Measurements from ENCODE around the gene SH3BP5L. TPM values are rescaled to one million over a fixed set of nuclear protein-coding genes. Genes with fewer than 3 reads are reported as not detected.

SH3BP5L gene
- total and polyA plus RNA-seq, 10 of the 15 experiments (the other 5 are each of a cell fraction or from before 2014, with no cell fraction given), result 1.1 to 22.8 (median 10.9) TPM

- TF ChIP-seq, protein P1, sequence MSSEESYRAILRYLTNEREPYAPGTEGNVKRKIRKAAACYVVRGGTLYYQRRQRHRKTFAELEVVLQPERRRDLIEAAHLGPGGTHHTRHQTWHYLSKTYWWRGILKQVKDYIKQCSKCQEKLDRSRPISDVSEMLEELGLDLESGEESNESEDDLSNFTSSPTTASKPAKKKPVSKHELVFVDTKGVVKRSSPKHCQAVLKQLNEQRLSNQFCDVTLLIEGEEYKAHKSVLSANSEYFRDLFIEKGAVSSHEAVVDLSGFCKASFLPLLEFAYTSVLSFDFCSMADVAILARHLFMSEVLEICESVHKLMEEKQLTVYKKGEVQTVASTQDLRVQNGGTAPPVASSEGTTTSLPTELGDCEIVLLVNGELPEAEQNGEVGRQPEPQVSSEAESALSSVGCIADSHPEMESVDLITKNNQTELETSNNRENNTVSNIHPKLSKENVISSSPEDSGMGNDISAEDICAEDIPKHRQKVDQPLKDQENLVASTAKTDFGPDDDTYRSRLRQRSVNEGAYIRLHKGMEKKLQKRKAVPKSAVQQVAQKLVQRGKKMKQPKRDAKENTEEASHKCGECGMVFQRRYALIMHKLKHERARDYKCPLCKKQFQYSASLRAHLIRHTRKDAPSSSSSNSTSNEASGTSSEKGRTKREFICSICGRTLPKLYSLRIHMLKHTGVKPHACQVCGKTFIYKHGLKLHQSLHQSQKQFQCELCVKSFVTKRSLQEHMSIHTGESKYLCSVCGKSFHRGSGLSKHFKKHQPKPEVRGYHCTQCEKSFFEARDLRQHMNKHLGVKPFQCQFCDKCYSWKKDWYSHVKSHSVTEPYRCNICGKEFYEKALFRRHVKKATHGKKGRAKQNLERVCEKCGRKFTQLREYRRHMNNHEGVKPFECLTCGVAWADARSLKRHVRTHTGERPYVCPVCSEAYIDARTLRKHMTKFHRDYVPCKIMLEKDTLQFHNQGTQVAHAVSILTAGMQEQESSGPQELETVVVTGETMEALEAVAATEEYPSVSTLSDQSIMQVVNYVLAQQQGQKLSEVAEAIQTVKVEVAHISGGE (CRISPR knock-in tag; IDR thresholded peaks at IDR 0.05), result no peak
- TF ChIP-seq REST (IDR thresholded peaks at IDR 0.05; ENCODE audit: low read depth, low read length) (no peak), POLR2AphosphoS5 (IDR thresholded peaks at IDR 0.05; ENCODE audit: low read length) (no peak), KDM1A (IDR thresholded peaks at IDR 0.05; ENCODE audit: borderline replicate concordance) (no peak), PAX8 (IDR thresholded peaks at IDR 0.05) (no peak), PML (IDR thresholded peaks at IDR 0.05; ENCODE audit: low read length) (no peak), EP300 (IDR thresholded peaks at IDR 0.05; ENCODE audit: borderline replicate concordance in 1 of 2, control insufficient read depth in 1 of 2, low read depth in 2 of 2, low read length in 2 of 2) (no peak), CREM (IDR thresholded peaks at IDR 0.05; ENCODE audit: low read depth) (no peak), ZNF384 (IDR thresholded peaks at IDR 0.05; ENCODE audit: borderline replicate concordance, low read depth, low read length) (no peak), KLF5 (IDR thresholded peaks at IDR 0.05; ENCODE audit: partially characterized antibody) (no peak)
Observed at GRCh38 chr1:248862695-248862997, 36.9 kb upstream of the SH3BP5L start (continued).
